Upper lobe of left lung (tissue), 4 donors: Measurements from ENCODE around the gene GCK.

Experiments used
- POLR2A ChIP-seq, 4 donors: fragments of 450-650 bp; IDR thresholded peaks; one replicate each; pipeline ENCODE4 v1.5.1; 2016 to 2017; ENCODE audit warnings: antibody characterized with exemption in 4 of 4, mild to moderate bottlenecking in 2 of 4
- POLR2AphosphoS5 ChIP-seq, 2 donors: sonication (generic); formaldehyde crosslinking; IDR thresholded peaks; one replicate each; pipeline ENCODE4 v1.5.1; 2017; ENCODE audit warnings: antibody characterized with exemption in 2 of 2
- TF ChIP-seq, protein P1 (sequence below), 6 experiments: fragments of 450-650 bp in 4 of 6; fragments of 200-600 bp in 2 of 6; sonication (generic) in 2 of 6; IDR thresholded peaks; one replicate each; pipeline ENCODE4 v1.5.1; 2016 to 2019; ENCODE audit warnings: antibody characterized with exemption in 6 of 6

DNA sequence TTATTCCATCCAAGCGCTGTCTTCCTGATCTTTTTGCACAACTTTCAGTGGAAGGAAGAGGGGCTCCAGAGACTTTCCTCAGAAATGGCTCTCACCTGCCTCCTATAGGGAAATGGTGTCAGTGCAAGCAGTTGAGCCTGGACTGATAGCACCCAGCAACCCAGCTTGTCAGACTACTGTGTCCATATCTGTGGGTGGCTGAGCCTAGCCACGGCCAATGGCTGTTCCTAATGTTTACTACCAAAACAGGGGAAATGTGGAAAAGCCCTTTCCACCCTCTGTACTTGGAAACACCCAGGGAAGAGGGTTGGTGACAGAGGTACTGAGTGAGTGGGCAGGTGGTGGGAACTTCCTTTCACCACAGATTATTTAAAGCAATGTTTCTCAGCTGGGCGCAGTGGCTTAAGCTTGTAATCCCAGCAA is 7.2 kb upstream of the GCK start:
- TF ChIP-seq, protein P1, sequence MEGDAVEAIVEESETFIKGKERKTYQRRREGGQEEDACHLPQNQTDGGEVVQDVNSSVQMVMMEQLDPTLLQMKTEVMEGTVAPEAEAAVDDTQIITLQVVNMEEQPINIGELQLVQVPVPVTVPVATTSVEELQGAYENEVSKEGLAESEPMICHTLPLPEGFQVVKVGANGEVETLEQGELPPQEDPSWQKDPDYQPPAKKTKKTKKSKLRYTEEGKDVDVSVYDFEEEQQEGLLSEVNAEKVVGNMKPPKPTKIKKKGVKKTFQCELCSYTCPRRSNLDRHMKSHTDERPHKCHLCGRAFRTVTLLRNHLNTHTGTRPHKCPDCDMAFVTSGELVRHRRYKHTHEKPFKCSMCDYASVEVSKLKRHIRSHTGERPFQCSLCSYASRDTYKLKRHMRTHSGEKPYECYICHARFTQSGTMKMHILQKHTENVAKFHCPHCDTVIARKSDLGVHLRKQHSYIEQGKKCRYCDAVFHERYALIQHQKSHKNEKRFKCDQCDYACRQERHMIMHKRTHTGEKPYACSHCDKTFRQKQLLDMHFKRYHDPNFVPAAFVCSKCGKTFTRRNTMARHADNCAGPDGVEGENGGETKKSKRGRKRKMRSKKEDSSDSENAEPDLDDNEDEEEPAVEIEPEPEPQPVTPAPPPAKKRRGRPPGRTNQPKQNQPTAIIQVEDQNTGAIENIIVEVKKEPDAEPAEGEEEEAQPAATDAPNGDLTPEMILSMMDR (IDR thresholded peaks at IDR 0.05) = peak; percentile 30 to 58 (median 55)
- no peak for TF ChIP-seq POLR2A (IDR thresholded peaks at IDR 0.05)
- no peak for TF ChIP-seq POLR2AphosphoS5 (IDR thresholded peaks at IDR 0.05)
